Nephron (organoid): ENCODE measurements around the gene P2RX4.
"Not testable (repeated sequence)": the region's sequence is repeated elsewhere in the genome, so short reads cannot be mapped to it uniquely, and the experiment has no call there.

Experiments
- H3K27ac Mint-ChIP-seq, 3 experiments: 2 replicates each; pipeline ENCODE4 v1.8.0; 2020; ENCODE audit warnings: mixed read lengths in 3 of 3, mild to moderate bottlenecking in 2 of 3, moderate library complexity in 1 of 3
- H3K27me3 Mint-ChIP-seq: 2 replicates; pipeline ENCODE4 v1.8.0; 2021; ENCODE audit warnings: low read depth, mild to moderate bottlenecking, moderate library complexity, mixed read lengths
- H3K36me3 Mint-ChIP-seq: 2 replicates; pipeline ENCODE4 v1.8.0; 2020; ENCODE audit warnings: low read depth, mixed read lengths
- H3K4me1 Mint-ChIP-seq: 2 replicates; pipeline ENCODE4 v1.8.0; 2020; ENCODE audit warnings: mixed read lengths
- H3K4me3 Mint-ChIP-seq, 3 experiments: 2 replicates each; pipeline ENCODE4 v1.8.0; 2020; ENCODE audit warnings: mild to moderate bottlenecking in 3 of 3, mixed read lengths in 3 of 3, moderate library complexity in 2 of 3
- H3K9me3 Mint-ChIP-seq: 2 replicates; pipeline ENCODE4 v1.8.0; 2020; ENCODE audit warnings: mixed read lengths
- TF ChIP-seq, protein P1 (sequence below), 3 experiments: fragments of 200-600 bp; sonication (generic); IDR thresholded peaks; one replicate each; pipeline ENCODE4 v1.5.0; 2021; ENCODE audit warnings: antibody characterized with exemption in 3 of 3; ENCODE audit not compliant: unreplicated experiment in 3 of 3

The P2RX4 gene

DNA sequence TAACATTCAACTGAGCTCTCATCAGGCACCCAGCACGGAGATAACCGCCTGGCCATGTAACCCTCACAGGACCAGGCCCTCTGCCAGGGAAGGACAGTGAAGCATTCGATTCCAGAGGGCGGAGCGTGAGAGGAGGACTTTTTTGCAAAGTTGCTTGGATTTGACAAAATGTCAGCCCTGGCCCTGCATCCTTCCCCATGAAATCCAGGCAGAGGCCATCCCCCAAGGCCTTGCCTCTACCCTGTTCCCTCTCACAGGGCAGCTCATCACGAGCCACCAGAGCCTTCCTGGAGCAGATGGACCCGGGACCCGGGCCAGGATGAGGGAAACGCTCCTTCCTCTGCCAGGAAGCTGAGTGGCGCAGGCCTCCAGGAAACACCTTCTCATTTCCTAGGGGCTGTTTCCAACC lies 69.6 kb downstream of the P2RX4 start:
- peaks cover 17% of the 10 kb centered on the region for H3K4me1 Mint-ChIP-seq
- H3K27ac Mint-ChIP-seq, result peak overlapping the region in 1 of 3 experiments; percentile 59
- H3K36me3 Mint-ChIP-seq, result peaks cover 32% of the 10 kb centered on the region
- no peaks in the 10 kb centered on the region for H3K27me3 Mint-ChIP-seq
- no peak overlapping the region for H3K4me3 Mint-ChIP-seq
- no peaks in the 10 kb centered on the region for H3K9me3 Mint-ChIP-seq
- TF ChIP-seq, protein P1, sequence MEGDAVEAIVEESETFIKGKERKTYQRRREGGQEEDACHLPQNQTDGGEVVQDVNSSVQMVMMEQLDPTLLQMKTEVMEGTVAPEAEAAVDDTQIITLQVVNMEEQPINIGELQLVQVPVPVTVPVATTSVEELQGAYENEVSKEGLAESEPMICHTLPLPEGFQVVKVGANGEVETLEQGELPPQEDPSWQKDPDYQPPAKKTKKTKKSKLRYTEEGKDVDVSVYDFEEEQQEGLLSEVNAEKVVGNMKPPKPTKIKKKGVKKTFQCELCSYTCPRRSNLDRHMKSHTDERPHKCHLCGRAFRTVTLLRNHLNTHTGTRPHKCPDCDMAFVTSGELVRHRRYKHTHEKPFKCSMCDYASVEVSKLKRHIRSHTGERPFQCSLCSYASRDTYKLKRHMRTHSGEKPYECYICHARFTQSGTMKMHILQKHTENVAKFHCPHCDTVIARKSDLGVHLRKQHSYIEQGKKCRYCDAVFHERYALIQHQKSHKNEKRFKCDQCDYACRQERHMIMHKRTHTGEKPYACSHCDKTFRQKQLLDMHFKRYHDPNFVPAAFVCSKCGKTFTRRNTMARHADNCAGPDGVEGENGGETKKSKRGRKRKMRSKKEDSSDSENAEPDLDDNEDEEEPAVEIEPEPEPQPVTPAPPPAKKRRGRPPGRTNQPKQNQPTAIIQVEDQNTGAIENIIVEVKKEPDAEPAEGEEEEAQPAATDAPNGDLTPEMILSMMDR (IDR thresholded peaks at IDR 0.05; ENCODE audit: unreplicated experiment in 3 of 3), result no peak

DNA sequence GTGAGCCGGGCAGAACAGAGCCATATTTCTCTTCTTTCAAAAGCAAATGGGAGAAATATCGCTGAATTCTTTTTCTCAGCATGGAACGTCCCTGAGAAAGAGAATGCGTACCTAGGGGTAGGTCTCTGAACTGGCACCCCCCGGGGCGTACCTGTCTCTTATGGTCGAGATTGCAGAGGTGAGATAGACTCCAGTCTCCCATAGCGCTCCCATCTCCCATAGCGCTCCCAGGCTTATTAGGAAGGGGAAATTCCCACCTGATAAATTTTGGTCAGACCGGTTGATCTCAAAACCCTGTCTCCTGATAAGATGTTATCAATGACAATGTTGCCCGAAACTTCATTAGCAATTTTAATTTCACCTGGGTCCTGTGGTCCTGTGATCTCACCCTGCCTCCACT lies 70.6 kb downstream of the P2RX4 start:
- Mint-ChIP-seq H3K4me1 (peaks cover 17% of the 10 kb centered on the region), H3K36me3 (peaks cover 26% of the 10 kb centered on the region)
- H3K9me3 Mint-ChIP-seq, H3K27ac Mint-ChIP-seq, H3K27me3 Mint-ChIP-seq, H3K4me3 Mint-ChIP-seq: not testable (repeated sequence)

DNA sequence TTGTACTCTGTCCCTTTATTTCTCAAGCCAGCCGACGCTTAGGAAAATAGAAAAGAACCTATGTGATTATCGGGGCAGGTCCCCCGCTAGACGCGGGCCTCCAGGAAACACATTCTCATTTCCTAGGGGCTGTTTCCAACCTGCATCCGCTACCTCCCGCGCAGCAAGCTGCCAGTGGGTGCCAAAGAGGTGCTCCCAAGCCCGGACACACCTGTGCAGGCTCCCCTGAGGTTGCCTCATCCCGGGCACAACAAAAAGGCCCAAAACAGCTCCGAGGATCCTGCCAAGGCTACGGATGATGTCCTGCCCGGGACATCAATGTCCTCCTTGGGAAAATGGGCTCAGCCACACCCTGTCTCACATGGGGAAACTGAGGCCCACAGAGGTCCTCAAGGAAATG lies 71.2 kb downstream of the P2RX4 start:
- H3K27me3 Mint-ChIP-seq, H3K4me3 Mint-ChIP-seq, H3K9me3 Mint-ChIP-seq, H3K27ac Mint-ChIP-seq: not testable (repeated sequence)
- peaks cover 23% of the 10 kb centered on the region for H3K36me3 Mint-ChIP-seq
- peaks cover 17% of the 10 kb centered on the region for H3K4me1 Mint-ChIP-seq

DNA sequence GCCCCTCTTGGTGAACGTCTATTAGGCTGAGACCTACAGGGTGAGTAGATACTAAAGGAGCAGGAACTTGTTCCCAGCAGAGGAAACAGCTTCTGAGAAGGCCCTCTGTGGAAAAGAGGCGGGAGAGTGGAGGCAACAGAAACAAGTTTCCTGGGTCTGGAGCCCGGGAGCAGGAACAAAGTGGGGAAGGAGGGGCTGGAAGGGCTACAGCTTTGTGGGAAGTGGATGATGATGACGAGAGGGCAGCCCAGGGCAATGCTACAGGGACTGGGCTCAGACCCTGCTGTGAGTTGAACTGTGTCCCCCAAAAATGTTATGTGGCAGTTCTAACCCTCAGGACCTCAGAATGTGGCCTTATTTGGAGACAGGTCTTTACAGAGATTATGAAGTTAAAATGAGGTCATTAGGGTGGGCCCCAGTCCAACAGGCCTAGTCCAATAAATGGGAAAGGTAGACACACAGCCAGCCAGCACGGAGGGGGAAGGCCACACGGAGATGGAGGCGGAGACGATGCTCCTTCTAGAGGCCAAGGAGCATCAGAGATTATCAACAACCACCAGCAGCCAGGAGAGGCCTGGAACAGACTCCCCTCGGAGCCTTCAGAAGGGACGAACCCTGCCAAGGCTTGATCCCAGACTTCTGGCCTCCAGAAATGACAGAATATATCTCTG lies 72.3 kb downstream of the P2RX4 start:
- Mint-ChIP-seq H3K9me3 (no peaks in the 10 kb centered on the region), H3K4me3 (no peak overlapping the region), H3K36me3 (peaks cover 22% of the 10 kb centered on the region), H3K27me3 (no peaks in the 10 kb centered on the region), H3K27ac (no peak overlapping the region), H3K4me1 (peaks cover 17% of the 10 kb centered on the region)
- TF ChIP-seq, protein P1 (IDR thresholded peaks at IDR 0.05; ENCODE audit: unreplicated experiment in 3 of 3), result no peak

DNA sequence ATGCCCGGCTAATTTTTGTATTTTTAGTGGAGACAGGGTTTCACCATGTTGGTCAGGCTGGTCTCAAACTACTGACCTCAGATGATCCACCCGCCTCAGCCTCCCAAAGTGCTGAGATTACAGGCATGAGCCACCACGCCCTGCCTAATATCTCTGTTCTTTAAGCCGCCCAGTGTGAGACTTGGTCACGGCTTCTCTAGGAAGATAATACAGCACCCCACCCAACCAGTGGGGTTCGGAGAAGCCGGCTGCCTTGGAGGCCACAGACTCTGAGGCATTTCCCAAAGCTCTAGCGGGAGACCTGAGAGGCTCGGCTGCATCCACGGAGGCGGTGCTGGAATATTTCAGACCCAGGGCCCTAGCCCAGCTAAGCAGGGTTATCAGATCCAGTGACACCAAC lies 73.0 kb downstream of the P2RX4 start:
- peaks cover 17% of the 10 kb centered on the region for H3K4me1 Mint-ChIP-seq
- not testable (repeated sequence) for H3K27me3 Mint-ChIP-seq, H3K9me3 Mint-ChIP-seq, H3K27ac Mint-ChIP-seq, H3K4me3 Mint-ChIP-seq
- H3K36me3 Mint-ChIP-seq, result peaks cover 19% of the 10 kb centered on the region

DNA sequence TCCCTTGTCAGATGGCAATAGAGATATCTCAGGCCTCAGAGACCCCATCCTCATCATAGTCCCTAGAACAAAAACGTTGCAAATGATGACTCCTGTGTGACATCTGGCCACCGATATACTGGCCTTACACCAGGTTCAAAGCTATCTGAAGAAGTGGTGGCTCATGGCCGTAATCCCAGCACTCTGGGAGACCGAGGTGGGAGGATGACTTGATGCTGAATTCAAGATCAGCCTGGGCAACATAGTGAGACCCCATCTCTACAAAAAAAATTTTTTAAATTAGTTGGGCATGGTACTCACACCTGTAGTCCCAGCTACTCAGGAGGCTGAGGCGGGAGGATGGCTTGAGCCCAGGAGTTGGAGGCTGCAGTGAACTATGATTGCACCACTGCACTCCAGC lies 73.5 kb downstream of the P2RX4 start:
- H3K27me3 Mint-ChIP-seq, result no peaks in the 10 kb centered on the region

More for the DNA sequence above, 73.5 kb downstream of the P2RX4 start:
- Mint-ChIP-seq H3K9me3 (no peaks in the 10 kb centered on the region), H3K4me1 (peaks cover 18% of the 10 kb centered on the region), H3K36me3 (peaks cover 14% of the 10 kb centered on the region), H3K4me3 (no peak overlapping the region), H3K27ac (no peak overlapping the region)
- TF ChIP-seq, protein P1 (IDR thresholded peaks at IDR 0.05; ENCODE audit: unreplicated experiment in 3 of 3), result no peak
